DMS53 (cell line): ENCODE results near the gene CMC4.

Experiments
- DNase-seq: peaks from one replicate; lab custom pipeline; 2025; lab: John Stamatoyannopoulos, UW

The CMC4 gene

GRCh38 chrX:155053656-155054055 is 17.3 kb downstream of the CMC4 start:
- DNase-seq: no peak

GRCh38 chrX:155052738-155053498 is 18.0 kb downstream of the CMC4 start:
- DNase-seq: no peak

GRCh38 chrX:155048977-155049619 is 21.8 kb downstream of the CMC4 start:
- DNase-seq: peak; percentile 61

- DNase-seq: no peak
Observed at GRCh38 chrX:155046811-155047528, 24.0 kb downstream of the CMC4 start.

- no peak for DNase-seq
Observed at GRCh38 chrX:155046129-155046810, 24.7 kb downstream of the CMC4 start.

GRCh38 chrX:155035688-155036087 is 35.2 kb downstream of the CMC4 start:
- no peak for DNase-seq

GRCh38 chrX:155031657-155032056 is 39.3 kb downstream of the CMC4 start:
- no peak for DNase-seq

GRCh38 chrX:155028877-155029291 is 42.1 kb downstream of the CMC4 start:
- no peak for DNase-seq

- peak; percentile 41 for DNase-seq
Observed at GRCh38 chrX:155028129-155028528, 42.8 kb downstream of the CMC4 start.

GRCh38 chrX:155027509-155028066 is 43.3 kb downstream of the CMC4 start:
- peak; percentile 48 for DNase-seq

GRCh38 chrX:155026727-155027508 is 44.0 kb downstream of the CMC4 start, which contains the start of gene FUNDC2:
Gene FUNDC2 (plus strand): TSS chrX:155026844. CDS start chrX:155026939, 95 bp downstream.
- peak; percentile 98 for DNase-seq

GRCh38 chrX:155026420-155026726 is 44.6 kb downstream of the CMC4 start:
- DNase-seq: no peak

GRCh38 chrX:155023907-155024833 is 46.8 kb downstream of the CMC4 start:
- peak; percentile 30 for DNase-seq

- peak; percentile 13 for DNase-seq
Observed at GRCh38 chrX:155022585-155022984, 48.4 kb downstream of the CMC4 start, which contains the start of gene F8. Gene F8 (minus strand): TSS chrX:155022723. CDS start chrX:155022552, 171 bp downstream.

- DNase-seq: no peak
Observed at GRCh38 chrX:155020591-155020990, 50.3 kb downstream of the CMC4 start.
